Sigmoid colon (tissue), 7 donors: ENCODE data around the gene DDIT3. TPM values are rescaled to one million over a fixed set of nuclear protein-coding genes. Genes with fewer than 3 reads are reported as not detected.
"Not testable (repeated sequence)": the region's sequence is repeated elsewhere in the genome, so short reads cannot be mapped to it uniquely, and the experiment has no call there.

Experiments
- DNase-seq: peaks from one replicate; pipeline ENCODE4 v3.0.0-alpha.2; 2019
- H3K27ac ChIP-seq, 4 donors: fragments of 200-600 bp; sonication (generic); one replicate each; pipeline ENCODE4 v1.5.1; 2016 to 2019; ENCODE audit warnings: mild to moderate bottlenecking in 1 of 4
- H3K27me3 ChIP-seq, 3 donors: fragments of 200-600 bp; sonication (generic); one replicate each; pipeline ENCODE4 v1.5.1; 2019; ENCODE audit warnings: mild to moderate bottlenecking in 1 of 3
- H3K36me3 ChIP-seq, 4 donors: fragments of 200-600 bp; sonication (generic); one replicate each; pipeline ENCODE4 v1.5.1; 2016 to 2019
- H3K4me1 ChIP-seq, 4 donors: fragments of 200-600 bp; sonication (generic); one replicate each; pipeline ENCODE4 v1.5.1; 2017 to 2019
- H3K4me3 ChIP-seq, 4 donors: fragments of 200-600 bp; sonication (generic); one replicate each; pipeline ENCODE4 v1.5.1; 2017 to 2019; ENCODE audit warnings: mild to moderate bottlenecking in 2 of 4, moderate library complexity in 1 of 4
- H3K9me3 ChIP-seq, 4 donors: fragments of 200-600 bp in 3 of 4; sonication (generic) in 3 of 4; one replicate each; pipeline versions ENCODE4 v1.5.1 to v1.6.1; 2013 to 2019
- CTCF ChIP-seq, 4 experiments: fragments of 450-650 bp in 3 of 4; fragments of 200-600 bp in 1 of 4; IDR thresholded peaks; one replicate each; pipeline ENCODE4 v1.5.1; 2016 to 2019; ENCODE audit warnings: antibody characterized with exemption in 4 of 4, mild to moderate bottlenecking in 3 of 4, moderate library complexity in 2 of 4
- EP300 ChIP-seq, 4 donors: sonication (generic); formaldehyde crosslinking; IDR thresholded peaks; one replicate each; pipeline ENCODE4 v1.6.1; 2017; ENCODE audit warnings: antibody characterized with exemption in 4 of 4
- POLR2A ChIP-seq, 2 donors: fragments of 450-650 bp; IDR thresholded peaks; one replicate each; pipeline ENCODE4 v1.6.1; 2016; ENCODE audit warnings: antibody characterized with exemption in 2 of 2, mild to moderate bottlenecking in 2 of 2, moderate library complexity in 2 of 2
- POLR2AphosphoS5 ChIP-seq, 4 donors: sonication (generic); formaldehyde crosslinking; IDR thresholded peaks; one replicate each; pipeline ENCODE4 v1.6.1; 2017; ENCODE audit warnings: antibody characterized with exemption in 4 of 4
- WGBS, 2 donors: extraction: QIAGEN DNeasy Blood & Tissue Kit; methylation state at CpG; one replicate each; pipeline ENCODE4 v1.1.7; 2013; 5-methylcytosine and 5-hydroxymethylcytosine counted together
- intact Hi-C: fragments of 100-400 bp; cut with DNase I; formaldehyde crosslinking; loops from one replicate; pipeline ENCODE4 v1.15.1; 2023
- polyA plus RNA-seq, 3 donors: library from polyadenylated mRNA; stranded (reverse); fragments of 200-250 nt; gene quantifications; one replicate each; pipeline ENCODE4 v1.2.3, GENCODE V29; 2013
- total RNA-seq, 4 donors: library from RNA; depleted of rRNA; stranded (reverse); fragments of >200 nt; gene quantifications; one replicate each; pipeline ENCODE4 v1.1.0, GENCODE V29; 2016
- donor health status: healthy with polysubstance abuse.
- donor health status: Bipolar disorder and iron deficiency.
- donor health status: healthy.

Gene DDIT3
- total and polyA plus RNA-seq, 7 donors: 30.7 to 52.9 (median 43.3) TPM

GRCh38 chr12:57513266-57513665 lies 7.0 kb downstream of the DDIT3 start:
- Histone ChIP-seq H3K27me3 (no peaks in the 10 kb centered on the region), H3K4me1 (peaks cover 0 to 17% (median 15%) of the 10 kb centered on the region in 4 donors), H3K36me3 (peaks cover 47 to 90% (median 60%) of the 10 kb centered on the region in 4 donors), H3K9me3 (no peaks in the 10 kb centered on the region), H3K27ac (no peak overlapping the region), H3K4me3 (no peak overlapping the region)
- DNase-seq: no peak
- WGBS, 2 donors: 96 to 98% methylated on average over 5 of the region's 5 CpGs
- TF ChIP-seq CTCF (IDR thresholded peaks at IDR 0.05): no peak
- TF ChIP-seq EP300 (IDR thresholded peaks at IDR 0.05): no peak
- no peak for TF ChIP-seq POLR2A (IDR thresholded peaks at IDR 0.05)
- TF ChIP-seq POLR2AphosphoS5 (IDR thresholded peaks at IDR 0.05): no peak
- intact Hi-C loops: no loop called here

GRCh38 chr12:57512665-57513064 lies 7.6 kb downstream of the DDIT3 start:
- Histone ChIP-seq H3K4me3 (no peak overlapping the region), H3K27me3 (no peaks in the 10 kb centered on the region), H3K9me3 (no peaks in the 10 kb centered on the region), H3K36me3 (peaks cover 47 to 89% (median 60%) of the 10 kb centered on the region in 4 donors), H3K4me1 (peaks cover 0 to 11% (median 9%) of the 10 kb centered on the region in 4 donors), H3K27ac (no peak overlapping the region)
- DNase-seq: no peak
- 94 to 95% methylated on average over 6 of the region's 6 CpGs for WGBS, 2 donors
- TF ChIP-seq EP300 (IDR thresholded peaks at IDR 0.05): no peak
- TF ChIP-seq POLR2A (IDR thresholded peaks at IDR 0.05): no peak
- no peak for TF ChIP-seq POLR2AphosphoS5 (IDR thresholded peaks at IDR 0.05)
- TF ChIP-seq CTCF (IDR thresholded peaks at IDR 0.05): no peak
- intact Hi-C loops: no loop called here

GRCh38 chr12:57511588-57512325 lies 8.6 kb downstream of the DDIT3 start:
- Histone ChIP-seq H3K36me3 (peaks cover 44 to 80% (median 53%) of the 10 kb centered on the region in 4 donors), H3K27me3 (no peaks in the 10 kb centered on the region), H3K27ac (no peak overlapping the region), H3K9me3 (no peaks in the 10 kb centered on the region), H3K4me3 (no peak overlapping the region), H3K4me1 (peaks cover 0 to 2% (median under 1%) of the 10 kb centered on the region in 4 donors)
- 95 to 96% methylated on average over 7 of the region's 7 CpGs for WGBS, 2 donors
- intact Hi-C loops: no loop called here
- no peak for DNase-seq
- TF ChIP-seq EP300 (IDR thresholded peaks at IDR 0.05): no peak
- TF ChIP-seq POLR2A (IDR thresholded peaks at IDR 0.05): no peak
- TF ChIP-seq CTCF (IDR thresholded peaks at IDR 0.05): no peak
- TF ChIP-seq POLR2AphosphoS5 (IDR thresholded peaks at IDR 0.05): no peak

GRCh38 chr12:57511161-57511560 lies 9.2 kb downstream of the DDIT3 start:
- no peak for DNase-seq
- no peaks in the 10 kb centered on the region for H3K27me3 ChIP-seq
- WGBS, 2 donors: 98 to 99% methylated on average over 4 of the region's 4 CpGs
- intact Hi-C loops: no loop called here
- no peaks in the 10 kb centered on the region for H3K9me3 ChIP-seq
- no peak overlapping the region for H3K4me3 ChIP-seq
- peaks cover 42 to 78% (median 48%) of the 10 kb centered on the region in 4 donors for H3K36me3 ChIP-seq
- no peak for TF ChIP-seq POLR2A (IDR thresholded peaks at IDR 0.05)
- no peak for TF ChIP-seq EP300 (IDR thresholded peaks at IDR 0.05)
- no peak for TF ChIP-seq POLR2AphosphoS5 (IDR thresholded peaks at IDR 0.05)
- no peak for TF ChIP-seq CTCF (IDR thresholded peaks at IDR 0.05)
- no peaks in the 10 kb centered on the region for H3K4me1 ChIP-seq
- no peak overlapping the region for H3K27ac ChIP-seq

- WGBS, 2 donors: 96 to 98% methylated on average over 22 to 24 of the region's 28 CpGs
- DNase-seq, H3K4me3 ChIP-seq, H3K4me1 ChIP-seq, intact Hi-C loops, H3K9me3 ChIP-seq, H3K27ac ChIP-seq, H3K27me3 ChIP-seq: not testable (repeated sequence)
- H3K36me3 ChIP-seq: peaks cover 16 to 80% (median 45%) of the 10 kb centered on the region in 4 donors
Measured at GRCh38 chr12:57507796-57508195, 12.5 kb downstream of the DDIT3 start.

GRCh38 chr12:57506541-57506940 lies 13.8 kb downstream of the DDIT3 start:
- H3K27ac ChIP-seq, H3K27me3 ChIP-seq, DNase-seq, H3K4me1 ChIP-seq, H3K9me3 ChIP-seq, intact Hi-C loops, H3K4me3 ChIP-seq: not testable (repeated sequence)
- peaks cover 5 to 79% (median 36%) of the 10 kb centered on the region in 4 donors for H3K36me3 ChIP-seq
- 95 to 98% methylated on average over 4 of the region's 4 CpGs for WGBS, 2 donors

GRCh38 chr12:57502311-57502969 lies 17.9 kb downstream of the DDIT3 start:
- intact Hi-C loops, H3K27me3 ChIP-seq, H3K27ac ChIP-seq, H3K9me3 ChIP-seq, H3K4me3 ChIP-seq, DNase-seq, H3K4me1 ChIP-seq: not testable (repeated sequence)
- H3K36me3 ChIP-seq: peaks cover 24 to 90% (median 57%) of the 10 kb centered on the region in 4 donors
- 97 to 98% methylated on average over 22 of the region's 22 CpGs for WGBS, 2 donors
